Muscle of leg (tissue), 11 donors: ENCODE results near the gene BRSK2. TPM values are rescaled to one million over a fixed set of nuclear protein-coding genes. Genes with fewer than 3 reads are reported as not detected.

Experiments used
- DNase-seq: peaks from one replicate; pipeline ENCODE4 v3.0.0; 2013
- H3K27ac ChIP-seq: one replicate; pipeline ENCODE4 v1.5.1; 2013; ENCODE audit warnings: mild to moderate bottlenecking, low read length, control low read depth
- H3K27me3 ChIP-seq: one replicate; pipeline ENCODE4 v1.6.1; 2013; ENCODE audit warnings: low read length; ENCODE audit not compliant: control insufficient read depth, insufficient read depth
- H3K36me3 ChIP-seq: one replicate; pipeline ENCODE4 v1.6.1; 2013; ENCODE audit warnings: low read length; ENCODE audit not compliant: control insufficient read depth, insufficient read depth
- H3K4me1 ChIP-seq: one replicate; pipeline ENCODE4 v1.6.1; 2013; ENCODE audit warnings: low read length; ENCODE audit not compliant: control insufficient read depth, insufficient read depth
- H3K4me3 ChIP-seq: one replicate; pipeline ENCODE4 v1.5.1; 2013; ENCODE audit warnings: low read length, control low read depth
- H3K9me3 ChIP-seq: replicated peaks from 2 replicates; pipeline ENCODE4 v1.6.1; 2013; ENCODE audit warnings: low read depth, low read length; ENCODE audit not compliant: control insufficient read depth
- WGBS: methylation state at CpG from one replicate; pipeline ENCODE4 v1.1.5; 2013; ENCODE audit warnings: missing lambda C conversion rate; ENCODE audit not compliant: insufficient coverage; 5-methylcytosine and 5-hydroxymethylcytosine counted together
- polyA plus RNA-seq, 8 donors: library from polyadenylated mRNA; unstranded; fragments of 120-200 nt; gene quantifications; one replicate each; pipeline versions ENCODE4 v1.2.1 to v1.2.3, GENCODE V29; 2013; ENCODE audit warnings: inconsistent platforms in 1 of 8, low replicate concordance in 1 of 8; ENCODE audit not compliant: insufficient read length in 8 of 8, insufficient read depth in 1 of 8
- total RNA-seq: library from RNA; stranded (reverse); fragments of 120-200 nt; gene quantifications from one replicate; pipeline ENCODE4 v1.2.4, GENCODE V29; 2013

BRSK2 gene
- total and polyA plus RNA-seq, 9 donors = 0.44 to 2.3 (median 1.2) TPM

- H3K4me3 ChIP-seq = no peak overlapping the region
- H3K27me3 ChIP-seq = no peaks in the 10 kb centered on the region
- H3K9me3 ChIP-seq = peaks cover 13% of the 10 kb centered on the region
- no peak for DNase-seq
- WGBS = 83% methylated on average over 16 of the region's 16 CpGs
- H3K36me3 ChIP-seq = peaks cover 36% of the 10 kb centered on the region
- H3K4me1 ChIP-seq = no peaks in the 10 kb centered on the region
- H3K27ac ChIP-seq = no peak overlapping the region
These were observed 77.0 kb downstream of the BRSK2 start for GRCh38 chr11:1466784-1467183.

DNA sequence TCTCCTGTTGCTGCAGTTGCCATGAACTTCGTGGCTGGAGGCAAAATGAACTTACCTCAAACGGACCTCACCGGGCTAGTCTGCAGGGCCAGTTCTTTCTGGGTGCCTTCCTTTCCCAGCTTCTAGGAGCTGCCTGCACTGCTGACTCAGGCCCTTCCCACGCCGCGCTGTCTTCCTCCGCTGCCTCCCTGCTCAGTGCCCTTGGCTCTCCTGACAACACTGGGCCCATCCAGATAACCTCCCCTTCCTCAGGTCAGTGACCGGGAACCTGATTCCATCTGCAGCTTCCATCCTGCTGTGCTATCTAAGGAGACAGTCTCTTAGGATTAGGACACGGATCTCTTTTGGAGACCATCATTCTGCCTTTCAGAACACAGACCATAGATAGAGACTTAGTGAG lies 77.5 kb downstream of the BRSK2 start:
- Histone ChIP-seq H3K27me3 (no peaks in the 10 kb centered on the region), H3K9me3 (peaks cover 13% of the 10 kb centered on the region), H3K4me1 (no peaks in the 10 kb centered on the region), H3K36me3 (peaks cover 39% of the 10 kb centered on the region), H3K27ac (no peak overlapping the region), H3K4me3 (no peak overlapping the region)
- DNase-seq = no peak
- 84% methylated on average over 8 of the region's 9 CpGs for WGBS

DNA sequence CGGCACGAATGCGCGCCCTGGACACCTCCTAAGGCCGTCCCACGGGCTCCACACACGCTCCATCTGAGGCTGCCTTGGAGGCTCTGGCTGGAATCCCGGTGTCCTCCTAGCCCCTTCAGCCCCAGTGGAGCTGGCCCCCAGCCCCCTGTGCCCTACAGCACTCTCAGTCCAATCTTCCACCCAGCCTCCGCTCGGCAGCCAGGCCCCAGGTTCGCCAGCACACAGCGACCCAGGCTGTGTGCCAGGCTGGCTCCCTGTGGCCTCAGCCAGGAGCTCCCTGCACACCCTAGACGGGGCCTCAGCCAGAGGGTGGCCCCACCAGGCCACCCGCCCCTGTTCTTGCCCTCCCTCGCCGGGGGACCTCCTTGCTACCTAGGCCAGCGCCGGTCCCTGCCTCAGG lies 78.3 kb downstream of the BRSK2 start:
- no peak for DNase-seq
- no peak overlapping the region for H3K27ac ChIP-seq

GRCh38 chr11:1468473-1469066 lies 78.8 kb downstream of the BRSK2 start:
- Histone ChIP-seq H3K4me1 (no peaks in the 10 kb centered on the region), H3K36me3 (peaks cover 51% of the 10 kb centered on the region), H3K9me3 (peaks cover 13% of the 10 kb centered on the region), H3K4me3 (no peak overlapping the region), H3K27me3 (no peaks in the 10 kb centered on the region), H3K27ac (no peak overlapping the region)
- 83% methylated on average over 17 of the region's 19 CpGs for WGBS
- DNase-seq = no peak

More for the DNA sequence above, 78.3 kb downstream of the BRSK2 start:
- Histone ChIP-seq H3K36me3 (peaks cover 46% of the 10 kb centered on the region), H3K4me1 (no peaks in the 10 kb centered on the region), H3K27me3 (no peaks in the 10 kb centered on the region), H3K9me3 (peaks cover 13% of the 10 kb centered on the region), H3K4me3 (no peak overlapping the region)
- WGBS = 76% methylated on average over 18 of the region's 18 CpGs

GRCh38 chr11:1469287-1469910 lies 79.7 kb downstream of the BRSK2 start:
- Histone ChIP-seq H3K27ac (no peak overlapping the region), H3K4me1 (no peaks in the 10 kb centered on the region), H3K36me3 (peaks cover 58% of the 10 kb centered on the region), H3K4me3 (no peak overlapping the region), H3K27me3 (no peaks in the 10 kb centered on the region), H3K9me3 (peaks cover 9% of the 10 kb centered on the region)
- 86% methylated on average over 7 of the region's 19 CpGs for WGBS
- no peak for DNase-seq

DNA sequence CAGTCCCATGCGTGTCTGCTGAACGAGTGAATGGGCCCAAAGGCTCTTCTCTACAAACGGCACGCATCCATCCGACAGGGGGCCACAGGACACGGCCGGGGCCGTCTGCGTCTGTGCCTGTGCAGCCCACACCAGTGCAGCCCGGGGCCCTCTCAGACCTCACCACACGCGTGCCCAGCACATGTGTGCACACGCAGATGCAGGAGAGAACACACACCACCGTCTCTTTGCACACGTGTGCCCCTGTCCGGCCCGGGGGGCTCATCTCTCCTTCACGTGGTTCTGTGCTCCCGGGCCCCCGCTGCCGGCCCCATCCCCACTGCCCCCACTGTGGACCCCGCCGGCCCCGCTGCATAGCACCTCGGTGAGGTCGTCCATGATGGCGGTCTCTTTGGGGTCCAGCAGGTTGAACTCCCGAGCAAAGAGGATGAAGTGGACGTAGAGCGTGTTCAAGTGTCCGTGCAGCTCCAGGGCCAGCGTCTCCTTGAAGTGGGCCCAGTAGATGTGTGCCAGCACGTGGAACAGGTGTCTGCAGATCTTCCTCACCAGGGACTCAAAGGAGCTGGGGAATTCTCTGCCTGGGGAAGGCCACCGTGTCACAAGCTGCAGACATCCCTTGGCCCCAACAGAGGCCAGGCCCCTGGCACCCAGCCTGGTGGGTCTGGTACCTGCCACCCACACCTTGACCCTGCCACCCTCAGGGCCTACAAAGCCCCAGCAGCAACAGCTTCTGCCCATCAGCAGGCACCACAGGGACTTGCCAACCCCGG lies 80.4 kb downstream of the BRSK2 start:
- H3K36me3 ChIP-seq = peaks cover 60% of the 10 kb centered on the region
- no peak overlapping the region for H3K4me3 ChIP-seq
- WGBS = 86% methylated on average over 34 of the region's 35 CpGs
- H3K4me1 ChIP-seq = no peaks in the 10 kb centered on the region
- no peak for DNase-seq
- peaks cover 2% of the 10 kb centered on the region for H3K9me3 ChIP-seq
- no peaks in the 10 kb centered on the region for H3K27me3 ChIP-seq
- H3K27ac ChIP-seq = no peak overlapping the region

DNA sequence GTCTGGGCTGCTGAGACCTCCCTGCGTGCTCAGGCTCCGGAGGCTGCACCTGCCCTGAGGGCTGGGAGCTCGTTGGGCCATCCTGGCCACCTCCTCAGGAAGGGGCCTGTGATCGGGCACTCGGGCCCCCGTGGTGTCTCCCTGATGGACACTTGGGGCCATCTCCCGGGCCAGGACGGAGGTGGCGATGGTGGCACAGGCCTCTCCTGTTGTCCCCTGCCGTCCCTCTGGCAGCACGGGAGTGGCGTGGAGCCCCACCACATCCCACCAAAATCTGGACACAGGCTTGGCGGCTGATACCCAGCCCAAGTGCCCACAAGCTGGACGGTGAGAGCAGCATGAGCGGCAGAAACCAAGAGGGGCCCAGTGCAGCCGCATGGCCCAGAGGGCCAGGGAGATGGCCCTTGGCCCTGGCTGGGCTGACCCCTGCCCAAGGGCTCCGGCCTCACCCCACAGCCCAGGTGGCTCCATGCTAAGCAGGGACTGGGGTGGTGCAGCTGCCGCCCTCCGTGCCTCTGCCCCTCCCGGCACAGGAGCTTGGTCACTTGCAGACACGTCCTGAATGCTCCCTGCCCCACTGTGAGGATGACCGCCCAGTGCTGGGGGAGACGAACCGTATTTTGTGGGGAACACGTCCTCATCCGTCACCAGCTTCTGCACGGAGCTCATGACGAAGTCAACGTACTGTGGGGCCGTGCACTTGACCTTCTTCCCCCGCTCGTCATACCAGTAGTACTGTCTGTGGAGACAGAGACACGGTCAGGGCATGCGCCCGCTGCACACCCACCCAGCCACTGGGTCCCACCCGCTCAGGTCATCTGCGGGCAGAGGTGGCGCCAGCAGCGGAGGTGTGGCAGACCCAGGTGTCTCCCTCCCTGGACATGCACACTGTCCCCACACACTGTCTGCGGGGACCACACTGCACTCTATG lies 81.2 kb downstream of the BRSK2 start:
- H3K4me1 ChIP-seq = no peaks in the 10 kb centered on the region
- H3K9me3 ChIP-seq = no peaks in the 10 kb centered on the region
- no peak overlapping the region for H3K4me3 ChIP-seq
- WGBS = 91% methylated on average over 39 of the region's 40 CpGs
- H3K27me3 ChIP-seq = no peaks in the 10 kb centered on the region
- DNase-seq = no peak
- H3K36me3 ChIP-seq = peaks cover 64% of the 10 kb centered on the region
- no peak overlapping the region for H3K27ac ChIP-seq

DNA sequence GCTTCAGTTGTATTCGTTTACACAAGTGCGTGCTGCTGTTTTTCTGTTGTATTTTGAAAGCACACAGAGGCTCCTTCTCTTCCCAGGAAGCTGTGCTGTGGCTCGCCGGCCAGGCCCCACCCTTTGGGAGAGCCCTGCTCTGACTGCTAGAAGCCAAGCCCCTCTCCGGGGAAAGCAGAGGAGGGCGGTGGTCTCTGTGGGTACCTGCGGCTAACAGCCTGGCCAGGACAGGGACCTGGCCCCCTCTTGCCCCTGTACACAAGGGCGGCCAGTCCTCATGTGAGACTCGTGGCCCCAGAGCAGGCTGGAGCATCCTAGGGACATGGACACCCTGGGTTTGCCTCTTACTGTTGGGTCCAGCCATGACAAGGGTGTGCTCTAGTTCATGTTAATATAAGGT lies 82.0 kb downstream of the BRSK2 start:
- WGBS = 85% methylated on average over 6 of the region's 9 CpGs

DNA sequence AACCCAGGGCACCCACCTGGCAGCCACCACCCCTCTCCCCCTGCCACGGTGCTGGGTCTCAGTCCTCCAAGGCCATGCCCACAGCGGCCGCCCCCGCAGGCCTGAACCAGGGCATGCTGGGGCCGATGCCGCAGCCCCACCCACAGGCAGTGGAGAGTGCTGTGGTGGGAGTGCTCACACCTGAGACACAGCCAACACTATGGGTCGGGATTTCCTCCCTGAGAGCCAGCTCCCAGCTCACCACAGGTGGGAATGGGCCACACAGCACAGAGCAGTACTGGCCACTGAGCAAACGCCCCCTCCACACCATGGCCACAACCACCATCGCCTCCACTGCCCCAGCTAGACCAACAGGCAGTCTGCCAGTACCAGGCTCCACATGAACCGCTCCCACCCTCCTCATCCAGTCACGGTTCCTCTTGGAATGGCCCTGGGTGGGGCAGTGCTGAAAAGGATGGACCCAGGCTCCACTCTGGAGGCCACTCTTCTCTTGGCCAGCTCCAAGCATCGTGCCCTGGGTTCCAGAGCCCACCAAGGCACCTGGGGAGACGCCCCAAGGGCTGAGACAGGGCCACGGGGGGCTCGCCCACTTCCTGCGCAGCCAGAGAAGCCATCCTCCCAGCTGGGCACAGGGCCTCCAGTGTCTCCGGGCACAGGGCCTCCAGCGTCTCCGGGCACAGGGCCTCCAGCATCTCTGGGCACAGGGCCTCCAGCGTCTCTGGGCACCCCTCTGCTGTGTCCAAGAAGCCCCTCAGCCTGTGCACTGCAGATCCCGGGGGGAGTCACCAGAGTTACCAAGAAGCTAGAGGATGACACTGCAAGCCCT lies 82.7 kb downstream of the BRSK2 start:
- H3K4me3 ChIP-seq = no peak overlapping the region
- 87% methylated on average over 13 of the region's 21 CpGs for WGBS
- DNase-seq = no peak
- H3K36me3 ChIP-seq = peaks cover 65% of the 10 kb centered on the region
- H3K27me3 ChIP-seq = no peaks in the 10 kb centered on the region
- no peaks in the 10 kb centered on the region for H3K4me1 ChIP-seq
- no peak overlapping the region for H3K27ac ChIP-seq
- H3K9me3 ChIP-seq = no peaks in the 10 kb centered on the region

More for the DNA sequence above, 82.0 kb downstream of the BRSK2 start:
- H3K36me3 ChIP-seq = peaks cover 63% of the 10 kb centered on the region
- H3K27me3 ChIP-seq = no peaks in the 10 kb centered on the region
- DNase-seq = no peak
- H3K4me1 ChIP-seq = no peaks in the 10 kb centered on the region
- no peak overlapping the region for H3K27ac ChIP-seq
- no peak overlapping the region for H3K4me3 ChIP-seq
- H3K9me3 ChIP-seq = no peaks in the 10 kb centered on the region
